GM19467 (cell line): Measurements from ENCODE around the gene FJX1.
"Not testable (repeated sequence)": the region's sequence is repeated elsewhere in the genome, so short reads cannot be mapped to it uniquely, and the experiment has no call there.

Source experiments
- ATAC-seq: cut with Tn5 transposase; IDR thresholded peaks from one replicate; pipeline ENCODE4 v1.9.1; 2021; ENCODE audit warnings: mild to moderate bottlenecking, moderate library complexity; ENCODE audit not compliant: unreplicated experiment

The FJX1 gene

GRCh38 chr11:35631891-35632290 is 13.6 kb downstream of the FJX1 start:
- no peak for ATAC-seq

- no peak for ATAC-seq
These were observed 14.0 kb downstream of the FJX1 start for GRCh38 chr11:35632301-35632700.

GRCh38 chr11:35633827-35634423 is 15.7 kb downstream of the FJX1 start:
- ATAC-seq: no peak

GRCh38 chr11:35635933-35636332 is 17.7 kb downstream of the FJX1 start:
- no peak for ATAC-seq

- no peak for ATAC-seq
These were observed 21.4 kb downstream of the FJX1 start for GRCh38 chr11:35639591-35640179.

GRCh38 chr11:35641171-35641897 is 23.1 kb downstream of the FJX1 start:
- ATAC-seq: no peak

GRCh38 chr11:35641964-35642363 is 23.7 kb downstream of the FJX1 start:
- no peak for ATAC-seq

- ATAC-seq: no peak
These were observed 29.3 kb downstream of the FJX1 start for GRCh38 chr11:35647421-35648093.

GRCh38 chr11:35650006-35650405 is 31.7 kb downstream of the FJX1 start:
- no peak for ATAC-seq

- no peak for ATAC-seq
These were observed 32.2 kb downstream of the FJX1 start for GRCh38 chr11:35650467-35650866.

- ATAC-seq: no peak
These were observed 33.0 kb downstream of the FJX1 start for GRCh38 chr11:35651263-35651662.

GRCh38 chr11:35652786-35653185 is 34.5 kb downstream of the FJX1 start:
- ATAC-seq: not testable (repeated sequence)

- ATAC-seq: no peak
These were observed 36.5 kb downstream of the FJX1 start for GRCh38 chr11:35654711-35655110.

- ATAC-seq: no peak
These were observed 37.0 kb downstream of the FJX1 start for GRCh38 chr11:35655254-35655653.

- ATAC-seq: no peak
These were observed 37.6 kb downstream of the FJX1 start for GRCh38 chr11:35655856-35656255.

- no peak for ATAC-seq
These were observed 40.0 kb downstream of the FJX1 start for GRCh38 chr11:35658020-35658948.

- no peak for ATAC-seq
These were observed 43.3 kb downstream of the FJX1 start for GRCh38 chr11:35661534-35661933.

- peak; percentile 27 for ATAC-seq
These were observed 43.9 kb downstream of the FJX1 start for GRCh38 chr11:35662061-35662648.

GRCh38 chr11:35662649-35663407 is 44.6 kb downstream of the FJX1 start, which contains the start of gene TRIM44:
TRIM44 (plus strand) TSS chr11:35662775; CDS start chr11:35663112, 337 bp downstream.
- ATAC-seq: peak; percentile 86

- ATAC-seq: no peak
These were observed 45.1 kb downstream of the FJX1 start for GRCh38 chr11:35663408-35663702.
